EL (cell line): Measurements from ENCODE around the gene GPHN.
"Not testable (repeated sequence)": the region's sequence is repeated elsewhere in the genome, so short reads cannot be mapped to it uniquely, and the experiment has no call there.

Experiments
- DNase-seq: peaks from one replicate; pipeline ENCODE4 v3.0.0-alpha.2; 2016

GPHN gene

DNA sequence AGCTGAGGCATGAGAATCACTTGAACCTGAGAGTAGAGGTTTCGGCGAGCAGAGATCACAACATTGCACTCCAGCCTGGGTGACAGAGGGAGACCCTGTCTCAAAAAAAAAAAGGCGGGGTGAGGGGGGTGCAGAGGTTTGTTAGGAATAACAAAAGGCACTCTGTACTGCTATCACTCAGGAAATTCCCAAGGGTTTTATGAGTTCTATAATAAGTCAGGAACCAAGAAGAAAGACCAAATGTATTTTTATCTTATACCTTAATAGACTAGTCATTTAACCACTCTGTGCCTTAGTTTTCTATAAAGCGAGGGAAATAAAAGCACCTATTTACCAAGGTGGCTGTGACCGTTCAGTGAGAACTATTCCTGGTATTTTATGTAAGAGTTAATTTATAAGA lies 319.2 kb downstream of the GPHN start:
- no peak for DNase-seq

DNA sequence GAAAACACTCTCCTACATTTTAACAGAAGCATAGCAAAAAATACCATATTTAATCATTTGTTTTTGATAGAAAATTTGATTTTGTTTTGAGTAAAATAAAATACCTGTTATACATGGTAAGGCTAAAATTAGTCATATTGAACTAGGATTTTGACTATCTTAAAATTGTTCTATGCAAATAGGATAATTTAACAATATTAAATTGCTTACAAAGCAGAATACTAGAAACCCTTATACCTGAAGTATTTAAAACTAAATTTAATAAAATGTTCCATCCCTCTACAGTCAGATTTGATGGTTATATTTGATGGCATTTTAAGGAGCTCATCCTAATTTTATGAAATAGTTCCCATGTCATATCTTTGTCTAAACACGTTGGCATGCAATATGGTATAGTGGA lies 323.2 kb downstream of the GPHN start:
- DNase-seq = no peak

DNA sequence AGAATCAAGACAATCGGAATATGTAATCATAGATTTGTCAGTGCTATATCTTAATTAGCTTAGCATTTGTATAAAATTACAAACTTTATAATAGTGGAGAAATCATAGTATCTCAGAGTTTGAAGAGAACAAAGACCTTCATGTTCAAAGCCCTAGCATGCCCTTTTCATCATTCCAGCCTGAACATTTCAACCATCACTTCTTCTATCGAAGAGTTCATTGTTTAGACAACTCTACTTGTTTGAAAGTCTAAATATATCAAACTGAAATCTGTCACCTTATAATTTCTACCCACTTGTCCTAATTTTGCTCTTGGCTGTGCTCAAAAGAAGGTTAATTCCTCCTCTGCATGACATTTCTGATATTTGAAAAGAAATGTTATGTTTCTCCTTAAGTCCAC lies 325.9 kb downstream of the GPHN start:
- DNase-seq = no peak

DNA sequence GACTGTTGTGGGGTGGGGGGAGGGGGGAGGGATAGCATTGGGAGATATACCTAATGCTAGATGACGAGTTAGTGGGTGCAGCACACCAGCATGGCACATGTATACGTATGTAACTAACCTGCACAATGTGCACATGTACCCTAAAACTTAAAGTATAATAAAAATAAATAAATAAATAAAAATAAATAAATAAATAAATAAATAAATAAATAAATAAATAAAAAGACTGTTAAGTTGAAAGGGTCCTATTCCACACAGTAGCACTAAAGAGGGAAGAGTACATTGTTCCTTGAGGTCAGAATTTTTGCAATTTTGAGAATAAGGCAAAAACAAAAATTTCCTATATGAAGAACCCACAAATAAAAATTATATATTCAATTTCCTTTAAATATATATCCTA lies 329.5 kb downstream of the GPHN start:
- not testable (repeated sequence) for DNase-seq

DNA sequence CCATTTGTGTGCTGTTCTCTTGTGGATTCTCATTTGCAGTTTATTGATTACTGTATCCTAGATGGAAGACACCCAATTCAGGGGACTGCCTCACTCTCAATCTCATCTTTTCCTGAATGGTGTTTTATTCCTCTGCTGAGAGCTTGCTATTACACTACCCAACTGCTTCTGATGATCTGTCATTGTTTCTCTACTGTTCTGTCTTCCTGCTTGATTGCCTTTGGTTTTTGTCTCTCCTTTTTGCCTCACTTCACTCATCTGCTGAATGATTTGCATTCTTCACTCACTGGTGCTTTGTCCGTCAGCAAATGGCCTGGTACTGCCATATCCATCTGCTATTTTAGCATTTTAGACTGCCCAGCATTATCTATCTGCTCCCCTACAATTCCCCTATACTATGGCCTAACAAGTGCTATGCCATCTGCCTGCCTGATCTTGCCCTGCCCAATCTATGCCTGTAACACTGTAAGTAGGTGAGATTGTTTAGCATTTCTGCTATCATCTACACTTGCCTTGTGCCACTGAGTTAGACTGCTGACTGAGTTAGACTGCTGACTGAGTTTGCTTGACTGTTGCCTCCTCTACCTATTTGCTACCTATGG lies 335.1 kb downstream of the GPHN start:
- no peak for DNase-seq

DNA sequence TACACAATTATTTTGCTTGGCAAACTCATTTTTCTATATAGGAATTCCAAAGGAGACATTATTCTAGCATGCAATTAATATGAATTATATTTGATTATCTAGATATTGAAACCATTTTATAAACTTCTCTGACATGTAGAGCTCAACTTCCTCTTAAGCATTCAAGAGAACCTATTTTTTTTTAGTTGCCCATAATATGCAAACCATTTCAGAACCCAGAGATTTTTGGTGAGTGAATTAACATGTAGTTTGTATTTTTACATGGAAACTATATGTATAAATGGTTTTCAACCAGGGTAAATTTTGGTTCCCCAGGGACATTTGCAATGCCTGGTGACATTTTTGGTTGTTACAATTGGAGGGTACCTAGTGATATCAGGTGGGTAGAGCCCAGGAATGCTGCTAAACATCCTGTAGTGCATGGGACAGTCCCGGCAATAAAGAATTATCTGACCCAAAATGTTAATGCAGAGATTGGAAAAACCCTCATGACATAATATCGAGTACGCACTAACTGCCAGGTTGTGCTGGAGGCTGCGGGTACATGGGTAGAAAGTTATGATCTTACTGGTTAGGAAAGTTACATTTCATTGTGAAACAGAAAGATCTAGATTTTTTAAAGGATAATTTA lies 342.4 kb downstream of the GPHN start:
- DNase-seq = no peak

DNA sequence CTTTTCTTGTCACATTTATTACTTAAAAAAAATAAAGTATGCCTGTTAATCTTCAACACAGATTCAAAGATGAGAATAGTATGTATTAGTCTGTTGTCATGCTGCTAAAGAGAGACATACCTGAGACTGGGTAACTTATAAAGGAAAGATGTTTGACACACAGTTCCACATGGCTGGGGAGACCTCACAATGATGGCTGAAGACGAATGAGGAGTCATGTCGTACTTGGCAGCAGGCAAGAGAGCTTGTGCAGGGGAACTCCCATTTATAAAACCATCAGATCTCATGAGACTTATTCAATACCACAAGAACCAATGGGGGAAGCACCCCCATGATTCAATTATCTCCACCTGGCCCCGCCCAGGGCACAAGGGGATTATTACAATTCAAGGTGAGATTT lies 345.4 kb downstream of the GPHN start:
- DNase-seq = no peak

DNA sequence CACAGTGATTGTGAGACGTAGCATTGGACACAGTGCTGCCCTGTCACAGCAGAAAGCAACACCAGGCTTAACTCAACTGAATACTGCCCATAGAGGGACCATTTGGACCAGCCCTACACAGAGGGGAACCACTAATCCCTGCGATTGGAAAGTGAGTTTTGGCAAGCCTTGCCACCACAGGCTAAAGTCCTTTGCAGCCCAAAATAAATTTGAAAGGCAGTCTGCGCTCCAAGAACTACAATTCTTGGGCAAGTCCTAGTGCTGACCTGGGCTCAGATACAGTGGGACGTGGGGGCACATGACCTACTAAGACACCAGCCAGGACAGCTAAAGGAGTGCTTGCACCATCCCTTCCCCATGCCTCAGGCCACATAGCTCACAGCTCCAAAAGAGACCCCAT lies 349.9 kb downstream of the GPHN start:
- no peak for DNase-seq

DNA sequence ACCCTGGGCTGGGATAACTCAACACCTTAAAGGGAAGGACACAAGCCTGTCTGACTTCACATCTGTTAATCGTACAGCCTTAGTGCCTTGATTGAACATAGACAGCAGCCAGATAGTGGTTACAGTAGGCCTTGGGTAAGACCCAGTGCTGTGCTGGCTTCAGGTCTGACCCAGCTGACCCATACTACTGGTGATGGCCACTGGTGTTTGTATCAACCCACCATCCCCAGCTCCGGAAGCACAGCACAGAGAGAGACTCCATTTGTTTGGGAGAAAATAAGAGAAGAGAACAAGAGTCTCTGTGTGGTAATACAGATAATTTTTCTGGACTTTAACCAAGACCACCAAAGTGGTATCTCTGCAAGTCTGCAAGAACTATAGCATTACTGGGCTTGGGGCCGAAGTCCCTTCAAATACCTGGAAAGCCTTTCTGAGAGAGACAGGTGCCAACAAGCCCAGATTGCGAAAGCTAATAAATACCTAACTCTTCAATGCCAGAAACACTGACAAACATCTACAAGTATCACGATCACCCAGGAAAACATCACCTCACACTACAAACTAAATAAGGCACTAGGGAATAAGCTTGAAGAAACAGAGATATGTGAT lies 351.2 kb downstream of the GPHN start:
- no peak for DNase-seq

DNA sequence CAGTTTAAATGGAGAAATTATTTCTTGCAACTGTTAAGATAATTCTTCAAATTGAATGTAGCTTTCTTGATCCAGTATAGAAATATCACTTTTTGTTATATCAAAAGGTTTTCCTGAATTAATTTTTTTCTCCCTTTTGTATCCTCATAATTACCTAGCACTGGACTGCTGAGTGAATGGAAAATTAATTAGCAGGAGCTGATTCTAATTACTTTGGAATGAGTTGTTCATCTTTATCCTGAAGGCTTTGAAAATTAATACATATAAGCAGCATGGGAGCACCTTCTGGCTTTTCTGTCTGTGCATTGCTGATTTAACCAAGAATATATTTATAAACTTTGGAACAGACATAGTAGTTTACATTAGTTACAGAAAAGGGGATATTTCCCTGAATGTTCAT lies 373.6 kb downstream of the GPHN start:
- DNase-seq = no peak

DNA sequence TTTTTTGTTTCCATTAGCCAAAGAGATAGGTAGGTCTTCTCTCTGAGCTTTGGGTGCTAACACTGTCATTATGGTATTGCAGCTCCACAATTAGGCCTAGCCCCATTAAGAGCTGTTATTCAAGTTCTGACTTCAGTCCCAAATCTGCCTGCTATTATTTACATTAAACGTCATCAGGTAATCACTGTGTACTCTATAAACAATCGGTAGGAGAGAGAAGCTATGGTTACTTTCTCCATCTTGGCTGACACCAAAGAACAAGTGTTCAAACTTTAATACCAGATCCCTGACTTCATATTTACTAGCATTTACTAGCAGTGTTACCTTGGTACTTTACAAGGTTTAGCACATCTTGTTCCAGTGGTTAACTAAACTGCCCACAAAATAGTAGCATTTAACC lies 376.2 kb downstream of the GPHN start:
- DNase-seq = no peak

DNA sequence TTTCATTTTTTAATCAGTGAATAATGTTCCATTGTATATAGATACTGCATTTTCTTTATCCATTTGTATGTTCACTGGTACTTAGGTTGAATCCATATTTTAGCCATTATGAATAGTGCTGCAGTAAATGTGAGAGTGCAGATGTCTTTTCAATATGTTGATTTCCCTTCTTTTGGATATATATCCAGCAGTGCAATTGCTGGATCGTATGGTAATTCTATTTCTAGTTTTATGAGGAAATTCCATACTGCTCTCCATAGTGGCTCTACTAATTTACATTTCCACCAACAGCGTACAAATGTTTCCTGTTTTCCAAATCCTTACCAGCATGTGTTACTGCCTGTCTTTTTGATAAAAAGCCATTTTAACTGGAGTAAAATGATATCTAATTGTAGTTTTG lies 392.8 kb downstream of the GPHN start:
- DNase-seq = no peak

DNA sequence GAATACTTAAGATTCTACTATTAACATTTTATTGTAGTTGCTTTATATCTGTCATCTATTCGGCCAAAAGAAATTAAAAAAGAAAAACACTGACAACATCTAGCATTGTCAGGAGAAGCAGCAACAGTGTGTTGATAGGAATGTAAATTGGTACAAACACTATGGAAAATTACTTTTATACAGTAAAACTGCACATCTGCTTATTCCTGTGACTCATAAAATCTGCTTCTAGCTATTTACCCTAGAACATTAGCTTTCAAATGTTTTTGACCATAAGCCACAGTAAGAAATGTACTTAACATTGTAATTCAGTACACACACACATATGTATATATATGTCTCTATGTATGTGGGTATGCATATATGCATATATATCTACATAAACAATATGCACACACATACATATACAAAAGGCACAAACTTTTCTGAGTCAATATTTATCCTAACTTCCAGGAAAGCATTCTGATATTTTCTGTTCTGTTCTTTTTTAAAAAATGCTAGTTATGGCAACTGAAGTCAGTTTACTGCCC lies 402.4 kb downstream of the GPHN start:
- peak; percentile 25 for DNase-seq

DNA sequence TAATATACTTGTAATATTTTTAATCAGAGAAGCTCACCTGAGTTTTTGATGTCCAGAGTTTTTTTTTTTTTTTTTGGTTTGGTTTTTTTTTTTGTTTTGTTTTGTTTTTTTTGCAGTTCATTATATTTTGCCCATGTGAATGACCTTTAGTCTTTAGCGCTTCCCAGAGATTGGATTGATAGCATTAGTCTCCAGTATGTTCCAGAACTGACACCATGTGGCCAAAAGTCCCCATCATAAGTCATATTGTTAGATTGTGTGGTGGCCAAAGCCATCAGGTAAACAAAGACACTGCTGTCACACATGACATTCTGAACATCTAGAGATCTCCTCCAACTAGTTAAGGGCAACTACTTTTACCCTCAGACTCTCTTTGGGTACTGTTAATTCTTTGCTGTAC lies 408.5 kb downstream of the GPHN start:
- no peak for DNase-seq

DNA sequence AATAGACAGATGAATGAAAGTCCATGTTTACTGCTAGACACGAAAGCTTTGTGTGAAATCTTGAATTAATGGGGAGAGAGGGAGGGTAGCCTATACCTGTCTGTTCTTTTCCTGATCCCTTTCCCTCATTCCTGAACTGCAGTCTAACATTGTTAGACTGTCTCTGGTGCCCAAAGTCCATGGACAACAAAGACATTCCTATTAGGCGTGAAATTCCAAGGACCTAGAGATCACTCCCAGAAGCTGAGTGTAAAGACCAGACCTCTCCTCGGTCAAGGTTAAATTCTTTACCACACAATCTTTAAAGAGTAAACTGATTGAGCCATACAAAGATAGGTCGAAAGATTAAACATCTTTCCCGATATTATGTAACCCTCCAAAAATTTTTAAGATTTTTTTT lies 410.6 kb downstream of the GPHN start:
- no peak for DNase-seq

DNA sequence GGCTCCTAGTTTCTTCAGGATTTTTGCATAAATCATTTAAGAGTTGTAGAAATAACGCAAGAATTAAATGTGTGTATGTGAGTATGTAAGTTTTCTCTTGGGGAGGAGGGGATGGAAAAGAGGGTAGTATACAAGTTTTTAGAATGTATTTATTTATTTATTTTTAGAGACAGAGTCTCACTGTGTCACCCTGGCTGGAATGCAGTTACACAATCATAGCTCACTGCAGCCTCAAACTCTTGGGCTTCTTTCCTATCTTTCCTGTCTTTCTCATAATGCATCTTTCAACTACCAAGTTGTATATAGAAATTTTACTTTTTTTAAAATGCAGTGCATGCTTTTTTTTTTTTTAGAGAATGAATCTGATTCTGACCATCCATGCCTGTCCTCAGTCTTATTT lies 412.2 kb downstream of the GPHN start:
- DNase-seq = peak; percentile 58

DNA sequence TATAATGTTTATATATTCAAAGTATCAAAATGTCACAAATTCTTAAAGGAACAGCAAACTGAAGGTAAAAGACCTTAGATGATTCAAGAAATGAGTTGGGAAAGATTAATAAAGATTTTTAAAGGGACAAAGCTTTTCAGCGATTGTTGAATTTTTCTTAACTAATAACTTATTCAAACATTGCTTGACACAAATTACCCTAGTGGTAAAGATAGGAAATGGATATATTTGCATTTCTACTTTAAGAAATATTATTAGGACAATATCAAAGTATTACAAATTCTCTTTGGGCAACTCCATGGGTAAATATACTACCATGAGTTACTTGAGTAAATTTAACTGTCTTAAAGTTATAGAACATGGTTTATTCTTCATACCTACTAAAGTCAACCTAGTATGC lies 415.3 kb downstream of the GPHN start:
- no peak for DNase-seq

DNA sequence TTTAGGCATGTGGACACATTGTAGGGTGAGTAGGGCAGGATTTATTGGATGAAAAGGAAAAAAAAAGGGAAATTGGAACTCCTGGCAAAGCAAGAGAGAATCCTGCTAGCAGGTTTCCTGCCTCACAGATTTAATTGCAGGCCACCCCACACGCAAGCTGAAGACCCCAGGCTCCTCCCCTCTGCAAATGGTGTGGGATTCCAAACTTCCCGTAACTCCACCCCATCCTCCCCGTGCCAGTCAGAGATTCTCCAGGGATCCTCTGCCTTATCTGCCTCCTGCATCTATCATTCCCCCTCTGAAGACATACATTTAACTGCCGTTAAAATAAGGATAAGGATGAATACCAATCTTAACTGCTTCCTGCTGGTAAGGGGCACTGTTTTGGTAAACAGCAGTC lies 431.5 kb downstream of the GPHN start:
- DNase-seq = no peak

DNA sequence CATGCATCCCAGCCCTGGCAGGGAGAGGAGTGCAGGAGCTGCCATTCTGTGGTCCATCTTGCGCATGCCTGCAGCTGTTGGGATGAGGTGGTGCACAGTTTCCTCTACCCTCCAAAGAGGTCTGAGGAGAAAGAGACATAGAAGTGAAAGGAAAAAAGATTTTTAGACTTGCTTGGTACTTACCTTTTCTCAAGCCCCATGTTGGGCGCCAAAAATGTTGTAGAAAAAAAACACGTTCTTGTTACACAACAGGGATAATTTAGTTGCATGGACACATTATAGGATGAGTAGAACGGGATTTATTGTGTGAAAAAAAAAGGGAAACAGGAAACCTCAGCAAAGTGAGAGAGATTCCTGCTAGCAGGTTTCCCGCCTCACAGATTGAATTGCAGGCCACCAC lies 436.9 kb downstream of the GPHN start:
- peak; percentile 28 for DNase-seq

DNA sequence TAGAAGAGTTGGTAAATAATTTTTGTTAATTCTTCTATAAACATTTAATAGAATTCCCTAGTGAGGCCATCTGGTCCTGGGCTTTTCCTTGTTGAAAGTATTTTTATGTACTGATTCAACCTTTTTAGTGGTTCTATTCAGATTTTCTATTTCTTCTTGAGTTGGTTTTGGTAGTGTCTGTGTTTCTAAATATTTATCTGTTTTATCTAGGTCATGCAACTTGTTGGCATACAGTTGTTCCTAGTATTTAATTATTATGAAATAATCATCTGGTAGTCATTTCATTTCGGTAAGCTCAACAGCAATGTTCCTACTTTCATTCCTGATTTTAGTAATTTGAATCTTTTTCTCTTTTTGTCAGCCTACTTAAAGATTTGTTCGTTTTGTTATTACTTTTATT lies 447.2 kb downstream of the GPHN start:
- DNase-seq = no peak

DNA sequence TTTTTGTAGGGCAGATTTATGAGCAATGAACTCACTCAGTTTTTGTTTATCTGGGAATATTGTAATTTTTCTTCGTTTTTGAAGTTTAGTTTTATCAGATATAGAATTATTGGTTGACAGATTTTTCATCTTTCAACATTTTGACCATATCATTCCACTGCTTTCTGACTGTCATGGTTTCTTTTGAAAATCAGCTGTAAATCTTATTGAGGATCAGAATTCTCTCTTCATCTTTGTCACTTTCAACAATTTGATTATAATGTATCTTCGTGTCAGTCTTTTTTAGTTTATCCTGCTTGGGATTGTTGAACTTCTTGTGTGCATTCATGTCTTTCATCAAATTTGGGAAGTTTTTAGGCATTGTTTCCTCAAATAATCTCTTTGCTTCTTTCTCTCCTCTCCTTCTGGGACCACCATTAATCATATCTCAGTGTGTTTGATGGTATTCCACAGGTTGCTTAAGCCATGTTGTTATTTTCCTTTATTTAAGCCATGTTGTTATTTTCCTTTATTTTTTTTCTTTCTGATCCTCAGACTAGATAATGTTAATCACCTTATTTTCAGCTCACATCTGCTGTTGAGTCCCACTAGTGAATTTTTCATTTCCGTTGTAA lies 451.6 kb downstream of the GPHN start:
- DNase-seq = no peak

DNA sequence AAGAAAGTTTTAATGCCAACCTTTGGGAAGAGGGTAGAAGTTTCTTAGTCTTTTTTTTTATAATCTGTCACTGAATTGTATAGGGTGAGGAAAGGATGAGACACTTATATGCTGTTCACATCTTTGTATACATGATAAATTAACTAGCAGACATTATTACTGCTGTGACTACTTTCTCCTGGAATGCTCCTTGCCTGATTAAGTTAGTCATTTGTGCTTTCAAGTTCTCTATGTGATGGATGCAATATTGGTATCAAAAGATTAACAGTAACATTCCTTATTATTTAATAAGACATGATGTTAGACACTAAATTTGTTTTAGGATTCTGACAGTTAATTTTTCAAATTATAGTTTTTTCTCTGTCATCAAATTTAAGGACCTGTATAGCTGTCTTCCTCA lies 457.9 kb downstream of the GPHN start:
- DNase-seq = peak; percentile 76

DNA sequence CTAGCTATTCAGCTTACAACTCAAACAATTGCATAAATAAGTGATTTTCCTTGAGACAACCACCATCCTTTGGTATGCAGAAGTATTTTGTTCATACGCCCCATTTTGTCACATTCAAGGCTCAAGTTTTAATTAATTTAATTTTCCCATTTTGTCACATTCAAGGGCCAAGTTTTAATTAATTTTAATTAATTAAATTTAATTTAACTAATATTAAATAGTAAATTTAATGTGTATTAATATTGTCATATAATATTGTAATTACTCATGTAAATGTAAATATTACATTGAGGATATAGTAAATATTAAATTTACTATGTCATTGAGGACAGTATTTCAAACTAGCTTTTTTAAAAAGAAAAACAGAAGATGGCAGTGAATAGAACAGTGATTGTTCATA lies 464.5 kb downstream of the GPHN start:
- no peak for DNase-seq

DNA sequence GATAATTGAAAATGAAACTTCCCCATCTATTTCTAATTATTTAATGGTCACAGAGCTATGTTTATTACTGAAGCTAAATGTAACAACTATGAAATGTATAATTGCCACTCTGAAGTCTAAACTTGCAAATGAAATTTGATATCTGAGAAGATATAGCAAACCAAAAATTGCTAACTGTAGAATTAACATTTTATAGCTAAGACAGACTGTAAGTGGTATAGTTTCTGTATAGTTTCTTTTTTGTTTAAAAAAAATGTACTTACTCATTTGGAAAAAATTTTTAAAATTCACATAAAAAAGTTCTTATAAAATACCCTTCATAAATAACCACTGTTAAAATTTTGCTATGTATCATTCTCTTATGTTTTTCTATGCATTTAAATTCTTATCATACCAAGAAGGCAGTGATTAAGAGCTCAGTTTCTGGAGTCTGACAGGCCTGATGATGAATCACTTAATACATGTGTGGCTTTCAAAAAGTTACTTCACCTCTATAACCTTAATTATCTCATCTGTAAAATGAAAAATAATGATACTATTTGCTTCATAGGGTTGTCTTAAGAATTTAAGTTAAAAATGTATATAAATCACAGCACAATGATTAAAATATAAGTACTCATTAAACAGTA lies 466.6 kb downstream of the GPHN start:
- peak; percentile 92 for DNase-seq
